Immature natural killer cell (primary cell): Measurements from ENCODE around the gene RAP1GAP2. TPM values are rescaled to one million over a fixed set of nuclear protein-coding genes. Genes with fewer than 3 reads are reported as not detected.
"Not testable (repeated sequence)": the region's sequence is repeated elsewhere in the genome, so short reads cannot be mapped to it uniquely, and the experiment has no call there.

Experiments
- DNase-seq, 3 donors: peaks; one replicate each; pipeline ENCODE4 v3.0.0; 2022; ENCODE audit warnings: mixed read lengths in 1 of 3
- H3K27ac Mint-ChIP-seq, 6 donors: one replicate each; pipeline ENCODE4 v1.8.0; 2020; ENCODE audit warnings: mixed read lengths in 6 of 6, mild to moderate bottlenecking in 5 of 6, inconsistent platforms in 4 of 6, moderate library complexity in 3 of 6
- H3K27me3 Mint-ChIP-seq, 3 donors: one replicate each; pipeline ENCODE4 v1.8.0; 2020 to 2021; ENCODE audit warnings: low read depth in 3 of 3, mild to moderate bottlenecking in 3 of 3, mixed read lengths in 3 of 3, moderate library complexity in 3 of 3, inconsistent platforms in 1 of 3
- H3K36me3 Mint-ChIP-seq, 3 donors: one replicate each; pipeline ENCODE4 v1.8.0; 2020; ENCODE audit warnings: mixed read lengths in 3 of 3, inconsistent platforms in 2 of 3, mild to moderate bottlenecking in 2 of 3
- H3K4me1 Mint-ChIP-seq, 2 donors: one replicate each; pipeline ENCODE4 v1.8.0; 2020; ENCODE audit warnings: inconsistent platforms in 2 of 2, mild to moderate bottlenecking in 2 of 2, mixed read lengths in 2 of 2, moderate library complexity in 1 of 2
- H3K4me3 Mint-ChIP-seq, 5 donors: one replicate each; pipeline ENCODE4 v1.8.0; 2020; ENCODE audit warnings: mild to moderate bottlenecking in 5 of 5, mixed read lengths in 5 of 5, inconsistent platforms in 3 of 5, moderate library complexity in 3 of 5
- H3K9me3 Mint-ChIP-seq, 6 donors: one replicate each; pipeline ENCODE4 v1.8.0; 2020; ENCODE audit warnings: mild to moderate bottlenecking in 6 of 6, mixed read lengths in 6 of 6, inconsistent platforms in 4 of 6, moderate library complexity in 3 of 6
- polyA plus RNA-seq, 3 donors: library from polyadenylated mRNA; unstranded; fragments of 300-500 nt; fragmentation: Illumina TruSeq; gene quantifications; one replicate each; pipeline ENCODE4 v1.2.3, GENCODE V29; 2021

Gene RAP1GAP2
- polyA plus RNA-seq, 3 donors from 2014 or later = 2.5 to 28.9 (median 6.4) TPM

DNA sequence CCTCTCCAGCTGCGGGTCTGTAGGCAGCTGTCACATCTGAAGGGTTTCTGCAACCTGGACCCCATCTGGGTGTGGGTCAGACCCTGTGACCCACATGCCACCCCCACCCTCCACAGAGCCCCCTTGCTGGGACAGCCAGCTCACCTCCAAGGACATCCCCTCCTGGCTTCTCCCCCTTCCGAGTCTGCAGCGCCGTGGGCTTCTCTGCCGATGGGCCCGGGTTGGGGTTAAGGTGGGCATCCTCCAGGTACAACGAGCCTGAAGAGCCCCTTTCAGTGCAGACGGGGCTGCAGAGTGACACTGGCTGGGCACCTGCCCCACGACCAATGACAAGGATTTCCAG, 238.3 kb downstream of the RAP1GAP2 start:
- Mint-ChIP-seq H3K9me3 (peaks cover 0 to 2% (median 0%) of the 10 kb centered on the region in 6 donors), H3K27me3 (peaks cover 25 to 55% (median 37%) of the 10 kb centered on the region in 3 donors), H3K4me3 (no peak overlapping the region), H3K36me3 (peaks cover 0 to 13% (median 8%) of the 10 kb centered on the region in 3 donors), H3K4me1 (peaks cover under 1 to 9% of the 10 kb centered on the region in 2 donors), H3K27ac (peak overlapping the region in 1 of 6 donors; percentile 35)
- no peak for DNase-seq

DNA sequence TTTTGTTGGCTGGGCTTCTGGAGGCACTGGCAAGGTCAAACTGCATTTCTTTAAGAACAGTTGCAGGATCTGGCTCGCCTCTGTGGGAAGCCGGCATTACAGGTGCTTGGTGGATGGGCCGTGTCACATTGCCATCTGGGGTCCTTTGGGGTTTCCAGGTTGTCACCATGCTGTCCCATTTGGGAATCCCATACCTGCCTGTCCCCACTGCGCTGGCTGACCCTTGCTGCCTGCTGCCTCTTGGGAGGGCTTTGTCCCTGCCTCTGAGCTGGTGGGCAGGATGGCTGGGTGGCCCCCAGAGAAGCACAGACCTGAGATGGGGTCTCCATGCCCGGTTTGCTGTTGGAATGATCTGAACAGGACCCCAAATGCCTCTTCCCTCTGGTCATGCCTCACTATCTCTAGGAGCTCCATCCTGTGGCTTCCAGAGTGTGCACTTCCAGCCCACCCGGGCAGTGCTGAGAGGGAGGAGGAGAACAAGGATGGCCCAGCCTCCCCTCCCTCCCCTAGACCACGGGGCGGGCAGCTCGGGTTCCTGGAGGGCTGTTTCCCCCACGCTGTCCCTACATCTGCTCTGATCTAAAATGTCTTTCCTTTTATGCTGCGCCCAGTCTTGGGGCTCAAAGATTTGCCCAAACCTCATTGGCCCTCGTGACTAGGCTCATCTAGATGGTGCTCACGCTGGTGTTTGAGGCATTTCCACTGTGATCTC, 239.2 kb downstream of the RAP1GAP2 start:
- H3K36me3 Mint-ChIP-seq = peaks cover 0 to 8% (median 3%) of the 10 kb centered on the region in 3 donors
- H3K27me3 Mint-ChIP-seq = peaks cover 30 to 56% (median 40%) of the 10 kb centered on the region in 3 donors
- H3K4me3 Mint-ChIP-seq = peak overlapping the region in 1 of 5 donors; percentile 13
- H3K9me3 Mint-ChIP-seq = peaks cover 0 to 2% (median 0%) of the 10 kb centered on the region in 6 donors
- H3K27ac Mint-ChIP-seq = peak overlapping the region in 4 of 6 donors; percentile 21 to 66 (median 40)
- DNase-seq = no peak
- peaks cover 7 to 16% of the 10 kb centered on the region in 2 donors for H3K4me1 Mint-ChIP-seq

DNA sequence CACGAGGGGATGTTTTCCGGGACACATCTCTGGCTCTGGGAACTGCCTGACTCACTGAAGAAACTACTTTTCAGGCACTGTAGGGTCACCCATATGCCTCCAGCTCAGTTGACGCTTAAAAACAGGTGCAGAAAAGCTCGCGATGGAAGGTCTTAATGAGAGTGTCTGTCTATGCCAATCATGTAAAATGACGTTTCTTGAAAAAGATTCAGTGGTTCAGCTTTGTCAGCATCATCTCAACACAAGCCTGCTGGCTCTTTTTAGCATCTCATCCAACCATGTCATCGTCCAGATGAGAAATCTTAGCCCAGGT, 239.7 kb downstream of the RAP1GAP2 start:
- Mint-ChIP-seq H3K9me3 (no peaks in the 10 kb centered on the region), H3K4me1 (peaks cover 7 to 16% of the 10 kb centered on the region in 2 donors), H3K4me3 (peak overlapping the region in 1 of 5 donors; percentile 13), H3K27me3 (peaks cover 30 to 56% (median 40%) of the 10 kb centered on the region in 3 donors), H3K36me3 (peaks cover 0 to 5% (median 3%) of the 10 kb centered on the region in 3 donors), H3K27ac (peak overlapping the region in 3 of 6 donors; percentile 21 to 32 (median 29))
- DNase-seq = no peak

DNA sequence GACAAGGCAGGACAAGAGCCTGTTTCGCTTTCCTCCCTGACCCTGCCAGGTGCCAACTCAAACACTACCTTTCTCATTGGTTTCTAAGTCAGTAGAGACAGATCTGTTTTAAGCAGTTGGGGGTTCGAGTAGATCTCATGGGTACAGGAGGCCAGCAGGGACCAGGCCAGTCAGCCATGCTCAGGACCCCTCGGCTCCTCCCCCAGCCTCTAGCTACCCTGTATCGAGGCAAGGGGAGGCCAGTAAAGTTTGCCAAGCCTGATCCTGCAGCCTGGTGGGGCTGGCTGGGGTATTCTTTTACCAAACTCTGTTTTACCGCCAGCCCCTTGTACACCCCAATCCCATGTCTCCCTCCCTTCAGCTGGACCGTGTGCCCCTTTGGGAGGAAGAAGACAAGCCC, 240.6 kb downstream of the RAP1GAP2 start:
- no peaks in the 10 kb centered on the region for H3K9me3 Mint-ChIP-seq

DNA sequence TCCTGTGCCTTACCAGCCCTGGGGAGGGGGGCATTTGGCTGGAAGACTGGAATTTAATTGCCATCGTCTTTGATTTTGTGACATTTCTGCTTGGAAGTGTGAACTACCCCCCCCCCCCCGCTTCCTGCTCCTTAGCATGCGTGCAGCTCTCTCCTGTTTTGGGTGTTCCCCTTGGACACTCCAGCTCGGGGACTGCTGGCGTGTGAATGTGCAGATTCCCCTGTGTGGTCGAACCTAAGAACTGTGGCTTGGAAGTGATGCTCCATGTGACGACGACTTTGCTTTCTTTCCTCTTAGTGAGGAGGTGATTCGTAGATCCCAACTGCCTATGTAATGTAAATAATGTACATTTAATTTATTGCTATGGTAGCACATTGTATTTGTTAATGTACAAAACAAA, 241.0 kb downstream of the RAP1GAP2 start:
- Mint-ChIP-seq H3K4me1 (peaks cover 7 to 16% of the 10 kb centered on the region in 2 donors), H3K9me3 (no peaks in the 10 kb centered on the region), H3K4me3 (no peak overlapping the region), H3K27me3 (peaks cover 36 to 58% (median 40%) of the 10 kb centered on the region in 3 donors), H3K36me3 (peaks cover 0 to 5% (median 3%) of the 10 kb centered on the region in 3 donors), H3K27ac (peak overlapping the region in 2 of 6 donors; percentile 36 to 65)
- no peak for DNase-seq

More for the DNA sequence above, 240.6 kb downstream of the RAP1GAP2 start:
- Mint-ChIP-seq H3K4me3 (no peak overlapping the region), H3K27me3 (peaks cover 36 to 60% (median 40%) of the 10 kb centered on the region in 3 donors), H3K36me3 (peaks cover 0 to 5% (median 3%) of the 10 kb centered on the region in 3 donors), H3K27ac (peak overlapping the region in 3 of 6 donors; percentile 29 to 49 (median 42)), H3K4me1 (peaks cover 7 to 16% of the 10 kb centered on the region in 2 donors)
- DNase-seq = no peak

DNA sequence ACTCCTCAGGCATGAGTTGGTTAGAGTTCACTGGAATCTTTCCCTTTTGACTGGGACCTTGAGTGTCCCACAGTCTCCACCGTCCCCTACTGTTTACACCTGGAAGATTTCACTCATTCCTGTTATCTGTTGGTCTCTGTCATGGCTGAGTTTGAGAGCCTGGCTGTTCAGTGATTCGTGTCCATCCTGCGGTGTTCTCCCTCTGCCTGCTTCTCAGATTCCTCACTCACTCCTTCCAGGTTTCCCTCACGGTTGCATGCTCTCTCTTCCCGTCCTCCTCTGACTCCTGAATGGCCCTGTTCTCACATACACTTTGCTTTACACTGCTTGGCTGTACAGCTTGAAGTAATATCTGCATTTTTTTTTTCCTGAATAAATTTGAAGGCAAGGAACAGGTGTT, 242.7 kb downstream of the RAP1GAP2 start:
- Mint-ChIP-seq H3K27ac (peak overlapping the region in 5 of 6 donors; percentile 7 to 74 (median 72)), H3K27me3 (peaks cover 33 to 42% (median 35%) of the 10 kb centered on the region in 3 donors), H3K4me1 (peaks cover 7 to 16% of the 10 kb centered on the region in 2 donors), H3K4me3 (peak overlapping the region in 1 of 5 donors; percentile 22), H3K9me3 (peaks cover 0 to 9% (median 0%) of the 10 kb centered on the region in 6 donors), H3K36me3 (peaks cover 3 to 5% (median 3%) of the 10 kb centered on the region in 3 donors)
- no peak for DNase-seq

DNA sequence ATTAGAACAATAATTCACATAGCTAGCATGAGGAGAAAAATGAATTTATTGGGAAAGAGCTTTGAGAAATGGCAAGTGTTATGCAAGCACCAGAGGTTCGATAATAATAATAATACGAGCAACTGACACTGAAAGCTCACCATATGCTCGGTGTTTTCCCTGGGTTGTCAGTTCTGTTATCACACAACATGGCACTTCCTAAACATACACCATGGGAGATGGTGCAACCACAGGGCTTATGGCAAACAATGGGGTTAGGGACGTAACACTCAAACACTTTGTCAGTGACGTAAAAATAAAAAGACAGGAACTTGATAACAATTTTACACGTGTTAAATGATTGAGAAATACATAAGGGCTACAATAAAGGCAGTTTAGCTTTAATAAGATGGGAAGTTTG, 243.5 kb downstream of the RAP1GAP2 start:
- Mint-ChIP-seq H3K4me1 (peaks cover 7 to 16% of the 10 kb centered on the region in 2 donors), H3K9me3 (peaks cover 0 to 9% (median 3%) of the 10 kb centered on the region in 6 donors), H3K36me3 (peaks cover 3 to 5% (median 3%) of the 10 kb centered on the region in 3 donors), H3K27me3 (peaks cover 25 to 37% (median 27%) of the 10 kb centered on the region in 3 donors), H3K27ac (peak overlapping the region; percentile 18 to 64 (median 42)), H3K4me3 (peak overlapping the region in 1 of 5 donors; percentile 4)
- peak in 1 of 3 donors; percentile 26 for DNase-seq

DNA sequence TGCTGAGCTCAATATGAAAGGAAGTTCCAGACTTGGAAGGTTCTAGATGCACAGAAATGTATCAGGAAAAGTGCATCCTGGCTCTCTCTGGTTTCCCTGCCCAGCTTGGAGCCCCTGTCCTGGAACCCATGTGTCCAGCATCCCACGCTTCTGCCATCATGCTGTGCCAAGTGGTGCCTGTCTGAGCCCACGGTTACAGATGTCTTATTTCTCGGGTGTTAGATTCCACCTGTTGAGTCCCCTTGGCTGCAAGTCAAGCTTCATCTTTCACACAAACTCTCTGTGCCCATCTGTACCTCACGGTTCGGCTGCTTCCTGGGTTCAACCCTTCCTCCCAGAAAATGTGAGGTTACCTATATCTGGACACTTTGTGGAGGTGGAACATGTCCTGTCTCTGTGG, 244.6 kb downstream of the RAP1GAP2 start:
- H3K27ac Mint-ChIP-seq = no peak overlapping the region
- H3K27me3 Mint-ChIP-seq = peaks cover 21 to 27% (median 26%) of the 10 kb centered on the region in 3 donors
- H3K9me3 Mint-ChIP-seq = peaks cover 0 to 9% (median 3%) of the 10 kb centered on the region in 6 donors
- H3K4me1 Mint-ChIP-seq = peaks cover 7 to 16% of the 10 kb centered on the region in 2 donors
- no peak for DNase-seq
- H3K4me3 Mint-ChIP-seq = no peak overlapping the region
- peaks cover under 1 to 3% (median under 1%) of the 10 kb centered on the region in 3 donors for H3K36me3 Mint-ChIP-seq

DNA sequence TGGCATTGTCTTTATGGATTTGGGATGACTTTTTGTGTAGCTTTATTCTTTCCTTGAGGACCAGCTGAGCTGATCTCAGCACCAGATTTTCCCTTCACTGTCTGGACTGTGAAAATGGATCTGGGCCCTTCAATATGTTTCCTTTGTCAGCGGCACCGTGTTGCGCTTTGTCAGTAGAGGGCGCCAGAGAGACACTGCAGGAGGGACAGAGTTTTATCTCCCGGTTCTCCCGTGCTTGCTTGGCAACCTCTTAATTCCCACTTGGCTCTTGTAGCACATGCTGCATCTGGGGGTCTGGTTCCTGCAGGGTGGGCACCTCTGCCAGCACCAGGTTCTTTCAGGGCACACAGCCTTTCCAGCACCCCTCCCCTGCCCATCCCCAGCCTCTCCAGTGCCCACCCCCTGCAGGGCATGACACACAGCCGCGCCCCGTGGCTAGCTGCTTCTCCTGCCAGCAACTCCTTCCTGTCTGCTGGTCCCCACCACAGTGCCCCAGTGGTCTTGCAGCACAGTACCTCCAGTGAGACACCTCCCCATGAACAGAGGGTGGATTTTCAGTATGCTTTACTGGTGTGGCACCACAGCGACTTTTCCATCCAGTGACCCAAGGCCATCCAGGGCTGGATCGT, 247.6 kb downstream of the RAP1GAP2 start:
- peaks cover 0 to 3% (median 0%) of the 10 kb centered on the region in 3 donors for H3K36me3 Mint-ChIP-seq
- DNase-seq = no peak
- peaks cover 0 to 9% (median 3%) of the 10 kb centered on the region in 6 donors for H3K9me3 Mint-ChIP-seq
- H3K27ac Mint-ChIP-seq = no peak overlapping the region
- H3K4me3 Mint-ChIP-seq = no peak overlapping the region
- peaks cover 15 to 22% of the 10 kb centered on the region in 2 donors for H3K4me1 Mint-ChIP-seq
- H3K27me3 Mint-ChIP-seq = peaks cover 15 to 23% (median 17%) of the 10 kb centered on the region in 3 donors

DNA sequence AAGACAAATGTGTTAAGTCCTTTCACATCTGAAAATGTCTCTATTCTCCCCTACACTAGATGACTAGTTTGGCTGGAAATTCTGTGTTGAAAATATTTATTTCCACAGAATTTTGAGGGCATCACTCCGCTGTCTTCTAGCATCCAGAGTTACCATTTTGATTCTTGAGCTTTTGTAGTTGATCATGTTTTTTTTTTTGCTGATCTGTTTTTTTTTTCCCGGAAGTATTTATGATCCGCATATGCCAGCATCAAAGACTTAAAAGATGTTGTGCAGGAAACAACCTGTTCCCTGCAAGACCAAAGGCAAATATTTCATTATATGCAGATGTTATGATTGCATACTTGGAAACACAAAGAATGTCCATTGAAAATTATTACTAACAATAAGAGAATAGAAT, 250.5 kb downstream of the RAP1GAP2 start:
- Mint-ChIP-seq H3K27me3 (peaks cover 12 to 14% (median 13%) of the 10 kb centered on the region in 3 donors), H3K4me3 (peak overlapping the region in 1 of 5 donors; percentile 11), H3K36me3 (peaks cover 0 to 3% (median 0%) of the 10 kb centered on the region in 3 donors), H3K4me1 (peaks cover 13 to 16% of the 10 kb centered on the region in 2 donors), H3K27ac (no peak overlapping the region), H3K9me3 (peaks cover 0 to 9% (median 3%) of the 10 kb centered on the region in 6 donors)
- no peak for DNase-seq

DNA sequence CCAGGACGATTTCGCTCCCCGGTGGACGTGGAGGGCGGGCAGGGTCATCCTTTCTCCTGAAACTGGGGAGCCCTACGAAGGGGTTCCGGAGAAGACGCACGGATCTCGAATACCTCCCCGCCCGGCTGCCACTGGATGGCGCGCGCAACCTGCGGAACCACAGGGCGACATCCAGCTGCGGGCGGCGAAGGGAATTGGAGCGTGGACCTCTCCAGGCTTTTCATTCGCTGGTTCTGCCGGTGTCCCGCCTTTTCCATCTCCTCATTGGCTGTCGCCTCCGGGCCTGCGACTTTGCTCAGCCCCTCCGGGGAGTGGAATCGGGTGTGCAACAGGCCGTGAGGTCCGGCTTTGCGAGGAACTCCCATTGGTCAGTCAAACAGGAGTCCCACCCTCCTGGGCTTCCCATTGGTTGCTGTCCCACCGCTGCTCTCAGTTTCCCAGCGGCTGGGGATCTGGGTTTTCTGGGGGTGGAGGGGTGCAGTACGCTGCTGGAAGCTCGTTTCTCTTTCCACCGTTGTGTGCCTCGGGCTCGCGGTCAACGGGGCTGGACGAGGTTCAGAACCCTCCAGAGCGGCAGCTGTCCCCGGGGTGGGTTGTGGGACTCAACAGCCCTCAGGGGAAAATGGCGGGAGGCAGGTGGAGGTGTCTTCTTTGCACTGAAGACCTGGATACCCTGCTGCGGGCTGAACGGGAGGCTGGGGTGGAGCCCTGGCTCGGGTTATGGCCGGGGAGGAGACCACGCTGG, 252.7 kb downstream of the RAP1GAP2 start:
- no peaks in the 10 kb centered on the region for H3K36me3 Mint-ChIP-seq
- peaks cover 13 to 16% of the 10 kb centered on the region in 2 donors for H3K4me1 Mint-ChIP-seq
- peak; percentile 91 to 96 (median 93) for DNase-seq
- peaks cover 8 to 12% (median 10%) of the 10 kb centered on the region in 3 donors for H3K27me3 Mint-ChIP-seq
- peak overlapping the region; percentile 92 to 96 (median 93) for H3K4me3 Mint-ChIP-seq
- H3K9me3 Mint-ChIP-seq = peaks cover 0 to 5% (median 1%) of the 10 kb centered on the region in 6 donors
- peak overlapping the region; percentile 55 to 89 (median 77) for H3K27ac Mint-ChIP-seq

DNA sequence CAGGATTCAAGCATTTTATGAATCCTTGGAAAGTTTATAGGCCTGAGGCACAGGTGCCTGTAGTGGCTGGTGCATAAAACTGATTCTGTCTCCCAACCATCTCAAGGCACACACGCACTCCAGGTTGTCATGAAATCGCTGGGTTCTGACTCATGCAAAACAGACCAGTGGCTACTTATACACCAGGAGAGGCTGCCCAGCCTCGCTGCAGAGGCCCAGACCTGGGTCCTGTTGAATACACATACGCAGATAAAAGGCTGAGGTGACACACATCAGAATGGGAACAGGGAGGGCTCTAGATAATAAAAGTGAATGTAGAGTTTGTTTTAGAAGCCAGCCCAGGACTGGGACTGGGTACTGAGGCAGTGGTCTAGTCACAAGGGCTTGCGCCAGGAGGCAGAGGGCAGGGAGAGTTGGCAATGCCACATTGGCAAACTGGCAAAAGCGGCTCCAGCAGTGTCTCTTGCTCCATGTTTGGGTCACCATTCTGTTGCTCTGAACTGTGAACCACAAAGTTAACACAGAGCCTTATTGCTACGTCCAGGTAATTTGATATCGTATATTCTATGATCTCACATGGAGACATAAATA, 253.6 kb downstream of the RAP1GAP2 start:
- H3K4me1 Mint-ChIP-seq = peaks cover 13 to 16% of the 10 kb centered on the region in 2 donors
- no peaks in the 10 kb centered on the region for H3K9me3 Mint-ChIP-seq
- H3K36me3 Mint-ChIP-seq = no peaks in the 10 kb centered on the region
- H3K4me3 Mint-ChIP-seq = peak overlapping the region; percentile 56 to 96 (median 93)
- no peak for DNase-seq
- H3K27ac Mint-ChIP-seq = peak overlapping the region in 1 of 6 donors; percentile 35
- H3K27me3 Mint-ChIP-seq = peaks cover 8 to 12% (median 10%) of the 10 kb centered on the region in 3 donors

DNA sequence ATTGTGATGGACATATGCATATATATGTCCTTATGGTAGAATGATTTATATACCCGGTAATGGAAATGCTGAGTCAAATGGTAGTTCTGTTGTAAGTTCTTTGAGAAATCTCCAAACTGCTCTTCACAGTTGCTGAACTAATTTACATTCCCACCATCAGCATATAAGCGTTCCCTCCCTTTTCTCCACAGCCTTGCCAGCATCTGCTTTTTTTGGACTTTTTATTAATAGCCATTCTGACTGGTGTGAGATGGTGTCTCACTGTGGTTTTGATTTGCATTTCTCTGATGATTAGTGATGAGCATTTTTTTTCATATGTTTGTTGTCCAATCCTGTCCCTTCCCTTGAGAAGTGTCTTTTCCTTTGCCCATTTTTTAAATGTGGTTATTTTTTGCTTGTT, 258.6 kb downstream of the RAP1GAP2 start:
- not testable (repeated sequence) for H3K4me3 Mint-ChIP-seq, H3K9me3 Mint-ChIP-seq, H3K36me3 Mint-ChIP-seq, H3K27ac Mint-ChIP-seq, DNase-seq, H3K4me1 Mint-ChIP-seq, H3K27me3 Mint-ChIP-seq
